Stimulated activated CD4-positive, alpha-beta T cell treated with anti-CD3 and anti-CD28 coated beads, Interleukin-2, amount 100 ng/mL, for 24 hours (primary cell): ENCODE data around the gene PDGFRA.

Experiments used
- DNase-seq, 2 donors: peaks; one replicate each; pipeline ENCODE4 v3.0.0-alpha.2; 2020

PDGFRA gene

DNA sequence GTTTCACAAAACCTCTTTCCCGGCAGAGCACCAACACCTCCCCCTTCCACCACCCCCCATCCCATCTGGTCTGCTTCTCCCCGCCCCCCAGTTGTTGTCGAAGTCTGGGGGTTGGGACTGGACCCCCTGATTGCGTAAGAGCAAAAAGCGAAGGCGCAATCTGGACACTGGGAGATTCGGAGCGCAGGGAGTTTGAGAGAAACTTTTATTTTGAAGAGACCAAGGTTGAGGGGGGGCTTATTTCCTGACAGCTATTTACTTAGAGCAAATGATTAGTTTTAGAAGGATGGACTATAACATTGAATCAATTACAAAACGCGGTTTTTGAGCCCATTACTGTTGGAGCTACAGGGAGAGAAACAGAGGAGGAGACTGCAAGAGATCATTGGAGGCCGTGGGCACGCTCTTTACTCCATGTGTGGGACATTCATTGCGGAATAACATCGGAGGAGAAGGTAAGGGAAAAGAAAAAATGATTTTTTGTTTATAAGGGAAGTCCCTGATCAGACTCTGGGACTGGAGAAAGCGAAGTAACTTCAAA is at the start of gene PDGFRA:
TSS of gene PDGFRA (plus strand) at position 333 of the 541 bp plus-strand sequence. CDS start 29,476 bp downstream, outside the sequence.
- no peak for DNase-seq

DNA sequence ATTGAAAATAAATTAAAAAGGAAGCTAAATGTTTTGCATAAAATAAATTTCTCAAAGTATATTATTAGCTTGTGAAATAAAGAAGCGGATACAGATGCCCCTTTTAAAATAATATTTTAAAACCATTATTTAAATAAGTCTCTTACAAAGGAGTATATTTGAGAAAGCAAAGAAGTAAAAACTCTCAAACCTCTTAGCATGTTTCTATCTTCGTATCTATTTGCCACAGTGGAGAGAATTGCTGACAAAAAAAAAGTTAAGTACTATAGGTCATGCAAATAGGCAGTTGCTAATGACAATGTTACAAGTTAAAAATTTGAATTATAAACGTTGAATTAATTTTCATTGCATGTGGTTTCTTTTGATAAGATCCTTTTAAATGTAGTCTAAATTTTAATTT is 44.5 kb upstream of the PDGFRA start:
- DNase-seq = no peak

DNA sequence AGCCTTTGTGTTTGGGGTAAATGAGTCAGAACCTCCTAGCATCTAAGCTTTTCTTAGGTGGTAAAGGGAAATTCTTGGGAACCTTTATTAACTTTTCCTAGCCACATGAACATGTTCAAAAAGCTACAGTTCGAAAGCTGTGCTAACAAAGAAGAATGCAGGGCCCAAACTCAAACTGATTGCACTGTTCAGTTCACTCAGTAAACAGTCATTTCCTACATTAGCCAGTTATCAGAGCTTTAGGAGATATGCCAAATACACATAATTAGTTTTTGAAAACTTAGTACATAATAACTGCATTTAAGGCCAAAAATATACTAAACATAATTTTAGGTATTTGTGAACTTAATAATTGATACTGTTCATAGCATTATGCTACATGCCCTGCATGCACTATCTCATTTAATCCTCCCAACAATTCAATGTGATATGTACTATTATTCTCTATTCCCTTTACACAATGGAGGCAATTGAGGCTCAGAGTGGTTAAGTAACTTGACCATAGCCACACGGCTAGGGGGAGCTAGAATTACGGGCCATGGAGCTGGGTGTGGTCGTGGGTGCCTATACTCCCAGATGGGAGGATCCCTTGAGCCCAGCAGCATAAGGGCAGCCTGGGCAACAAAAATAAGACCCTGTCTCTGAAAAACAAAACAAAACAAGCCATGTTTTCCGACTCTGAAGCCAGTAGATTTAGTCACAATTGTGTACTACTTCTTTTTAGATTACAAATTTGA is 43.9 kb upstream of the PDGFRA start:
- DNase-seq = no peak

DNA sequence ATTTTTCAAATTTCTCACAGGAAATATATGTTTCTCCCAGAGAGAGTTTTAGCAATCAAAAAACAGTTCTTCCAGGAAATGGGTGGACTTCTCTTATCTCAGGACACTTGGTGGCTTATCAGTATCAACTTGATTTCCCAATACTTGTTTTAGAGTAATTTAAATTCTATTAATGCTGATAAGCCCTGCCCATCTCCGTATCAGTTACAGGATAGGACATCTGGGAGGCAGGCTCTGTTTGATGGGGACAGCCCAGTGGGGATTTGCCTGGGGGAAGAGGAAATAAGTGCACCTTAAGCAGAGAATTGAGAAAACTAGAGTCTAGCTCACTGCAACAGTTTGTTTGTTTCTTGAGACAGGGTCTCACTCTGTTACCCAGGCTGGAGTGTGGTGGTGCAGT is 43.2 kb upstream of the PDGFRA start:
- no peak for DNase-seq

DNA sequence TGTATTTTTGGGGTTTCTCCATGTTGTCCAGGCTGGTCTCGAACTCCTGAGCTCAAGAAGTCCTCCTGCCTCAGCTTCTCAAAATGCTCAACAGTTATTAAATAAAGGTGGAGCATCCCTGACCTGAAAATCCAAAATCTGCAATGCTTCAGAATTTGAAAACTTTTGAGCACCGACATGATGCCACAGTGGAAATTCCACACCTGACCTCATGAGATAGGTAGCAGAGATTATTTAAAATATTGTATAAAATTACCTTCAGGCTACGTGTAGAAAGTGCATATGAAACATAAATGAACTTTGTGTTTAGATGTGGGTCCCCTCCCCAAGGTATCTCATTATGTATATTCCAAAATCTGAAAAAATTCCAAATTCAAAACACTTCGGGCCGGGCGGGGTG is 42.7 kb upstream of the PDGFRA start:
- no peak for DNase-seq

DNA sequence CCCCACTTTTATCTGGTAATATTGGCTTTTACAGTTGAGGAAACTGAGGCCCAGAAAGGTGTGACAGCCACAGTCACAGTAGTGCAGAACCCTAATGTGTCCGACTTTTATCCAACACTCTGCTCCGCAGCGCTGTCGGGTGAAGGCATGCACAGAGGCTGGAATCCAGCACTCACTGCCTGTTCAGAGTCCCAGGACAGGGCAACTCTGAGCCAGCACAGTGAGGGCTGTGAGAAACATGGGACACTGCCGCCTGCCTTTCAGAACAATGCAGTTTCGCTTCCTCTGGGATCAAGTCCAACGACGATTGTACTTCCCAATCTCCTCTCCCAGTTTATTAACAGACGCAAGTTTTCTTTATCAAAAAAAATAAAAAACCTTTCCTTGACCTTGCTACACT is 41.9 kb upstream of the PDGFRA start:
- DNase-seq = no peak

DNA sequence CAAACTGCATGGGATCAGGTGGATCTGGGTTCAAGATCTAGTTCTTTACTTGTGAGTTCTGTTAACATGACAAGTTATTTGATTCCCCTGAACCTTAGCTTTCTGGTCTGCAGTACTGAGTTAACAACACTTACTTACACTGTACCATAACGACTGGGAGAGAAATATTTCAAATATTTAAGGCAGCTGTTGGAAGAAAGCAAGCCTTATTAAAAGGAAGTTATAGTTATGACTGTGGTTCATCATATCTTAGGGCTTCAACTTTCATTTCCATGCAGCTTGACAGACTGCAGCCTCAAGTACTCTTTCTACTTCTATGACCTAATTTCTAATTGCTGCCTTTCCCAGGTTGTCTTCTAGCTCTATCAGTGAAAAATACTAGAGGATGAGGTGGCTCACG is 40.0 kb upstream of the PDGFRA start:
- no peak for DNase-seq

DNA sequence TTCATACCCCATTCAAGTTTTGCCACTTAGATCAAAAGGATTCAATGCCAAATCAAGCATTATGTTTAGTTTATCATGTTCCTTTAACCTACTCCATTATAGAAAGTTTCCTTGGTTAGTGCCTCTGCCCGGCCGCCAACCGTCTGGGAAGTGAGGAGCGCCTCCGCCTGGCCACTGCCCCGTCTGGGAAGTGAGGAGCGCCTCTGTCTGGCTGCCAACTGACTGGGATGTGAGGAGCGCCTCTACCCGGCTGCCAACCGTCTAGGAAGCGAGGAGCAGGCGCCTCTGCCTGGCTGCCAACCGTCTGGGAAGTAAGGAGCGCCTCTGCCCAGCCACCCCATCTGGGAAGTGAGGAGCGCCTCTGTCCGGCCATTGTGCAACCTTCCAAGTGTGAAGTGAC is 36.3 kb upstream of the PDGFRA start:
- no peak for DNase-seq

DNA sequence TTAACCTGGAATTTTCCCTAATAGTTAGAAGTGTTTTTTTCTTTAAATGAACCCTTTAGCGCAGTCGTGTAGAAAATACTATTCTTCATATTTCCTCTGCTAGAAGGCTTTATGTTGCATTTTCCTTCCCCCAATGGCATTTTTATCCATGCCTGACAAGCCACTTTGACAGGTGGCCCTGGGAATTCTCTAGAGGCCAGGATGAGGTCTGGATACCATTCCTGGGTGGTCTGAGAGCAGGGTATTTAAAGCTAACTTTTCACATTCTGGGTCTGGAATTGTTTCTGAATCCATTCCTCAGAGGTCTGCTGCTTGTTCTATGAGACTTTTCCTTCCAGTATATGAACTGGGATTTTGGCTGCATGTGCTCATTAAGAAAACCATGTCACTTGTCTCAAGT is 31.2 kb upstream of the PDGFRA start:
- DNase-seq = no peak

DNA sequence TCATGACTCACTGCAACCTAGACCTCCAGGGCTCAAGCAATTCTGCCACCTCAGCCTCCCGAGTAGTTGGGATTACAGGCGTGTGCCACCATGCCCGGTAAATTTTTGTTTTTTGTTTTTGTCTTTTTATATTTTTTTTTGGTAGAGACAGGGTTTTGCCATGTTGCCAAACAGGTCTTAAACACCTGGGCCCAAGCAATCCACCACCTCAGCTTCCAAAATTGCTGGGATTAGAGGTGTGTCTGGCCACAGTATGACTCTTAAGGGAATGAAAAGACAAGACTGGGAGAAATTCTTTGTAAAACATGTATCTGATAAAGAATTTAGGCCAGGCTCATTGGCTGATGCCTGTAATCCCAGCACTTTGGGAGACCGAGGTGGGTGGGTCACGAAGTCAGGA is 29.2 kb upstream of the PDGFRA start:
- DNase-seq = no peak

DNA sequence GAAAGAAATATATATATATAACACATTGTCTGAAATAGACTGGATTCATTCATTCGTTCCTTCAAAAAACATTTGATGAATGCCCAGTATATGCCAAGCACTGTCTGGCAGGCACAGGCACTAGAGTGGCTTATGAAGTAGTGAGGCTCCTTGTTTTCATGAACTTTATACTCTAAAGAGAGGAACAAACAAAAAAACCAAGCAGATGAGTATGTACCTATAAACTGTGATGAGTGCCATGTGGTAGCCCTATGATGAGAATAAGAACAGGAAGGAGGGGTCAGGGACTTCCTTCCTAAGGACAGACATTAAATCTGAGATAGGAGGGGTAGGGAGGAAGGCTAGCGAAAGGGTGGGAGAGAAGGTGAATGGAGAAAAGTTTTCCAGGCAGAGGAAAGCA is 19.5 kb upstream of the PDGFRA start:
- DNase-seq = no peak

DNA sequence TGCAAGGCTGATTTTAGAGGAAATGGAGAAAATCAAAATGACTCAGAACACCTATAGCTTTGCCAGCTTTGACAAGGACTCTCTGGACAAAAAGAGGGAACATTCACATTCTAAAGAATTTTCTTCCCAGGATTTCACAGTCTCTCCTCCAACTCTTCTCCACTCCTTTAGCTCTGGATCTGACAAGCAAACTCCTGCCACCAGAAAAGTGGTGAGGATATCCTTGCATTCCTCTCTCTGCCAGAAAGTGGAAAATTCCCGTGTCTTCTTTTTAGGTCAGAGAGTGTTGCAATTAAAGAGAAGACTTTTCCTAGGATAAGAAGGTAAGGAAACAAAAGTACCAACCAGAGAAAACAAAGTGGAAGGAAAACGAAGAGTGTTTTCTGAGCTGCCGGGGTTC is 16.1 kb upstream of the PDGFRA start:
- DNase-seq = no peak

DNA sequence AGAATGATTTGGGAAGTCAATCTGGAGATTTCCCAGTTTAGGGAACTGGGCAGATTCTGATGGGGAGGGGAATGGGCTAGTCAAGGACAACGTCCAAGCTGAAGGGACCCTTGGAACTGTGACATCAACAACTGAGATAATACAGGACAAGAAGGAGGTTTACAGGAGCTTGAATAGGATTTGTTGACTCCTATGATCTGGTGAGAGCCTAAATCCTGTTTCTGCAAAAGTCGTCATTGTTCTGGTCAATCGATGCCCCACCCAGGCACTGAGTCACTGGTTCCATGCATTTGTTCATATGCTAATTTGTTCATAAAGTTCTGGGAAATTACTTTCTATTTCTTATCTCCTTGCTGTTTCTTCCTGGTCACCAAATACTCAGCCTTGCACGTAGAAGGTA is 15.3 kb upstream of the PDGFRA start:
- DNase-seq = no peak

DNA sequence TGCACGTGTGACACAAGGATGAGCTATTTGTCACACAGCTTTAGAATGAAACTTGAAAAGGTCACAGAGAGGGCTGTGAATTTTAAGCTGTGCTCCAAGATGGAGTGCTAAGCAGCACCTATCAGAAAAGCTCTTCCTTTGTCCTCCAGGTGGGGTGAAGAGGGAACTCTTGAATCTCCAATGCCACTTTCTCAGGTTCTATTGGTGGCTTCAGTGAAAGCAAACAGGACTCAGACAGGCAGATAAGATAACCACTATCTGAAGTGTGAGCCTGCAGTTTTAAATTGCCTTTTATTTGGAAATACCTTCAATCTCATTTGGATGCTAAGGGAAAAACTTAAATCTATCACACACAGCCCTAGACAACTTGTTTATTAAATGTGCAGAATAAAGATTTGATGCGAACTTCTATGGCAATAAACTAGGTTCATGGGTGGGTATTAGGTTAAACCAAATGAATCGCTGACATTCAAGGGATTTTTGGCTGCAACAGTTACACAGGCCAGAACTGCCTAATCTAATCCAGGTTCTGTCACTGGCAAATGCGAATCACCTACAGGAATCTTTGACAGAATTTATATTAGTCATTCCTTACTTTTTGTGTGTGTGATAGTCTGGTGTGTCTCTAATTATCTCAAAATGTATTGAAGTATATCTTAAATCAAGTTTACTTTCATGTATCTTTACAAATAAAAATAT is 13.6 kb upstream of the PDGFRA start:
- DNase-seq = no peak

DNA sequence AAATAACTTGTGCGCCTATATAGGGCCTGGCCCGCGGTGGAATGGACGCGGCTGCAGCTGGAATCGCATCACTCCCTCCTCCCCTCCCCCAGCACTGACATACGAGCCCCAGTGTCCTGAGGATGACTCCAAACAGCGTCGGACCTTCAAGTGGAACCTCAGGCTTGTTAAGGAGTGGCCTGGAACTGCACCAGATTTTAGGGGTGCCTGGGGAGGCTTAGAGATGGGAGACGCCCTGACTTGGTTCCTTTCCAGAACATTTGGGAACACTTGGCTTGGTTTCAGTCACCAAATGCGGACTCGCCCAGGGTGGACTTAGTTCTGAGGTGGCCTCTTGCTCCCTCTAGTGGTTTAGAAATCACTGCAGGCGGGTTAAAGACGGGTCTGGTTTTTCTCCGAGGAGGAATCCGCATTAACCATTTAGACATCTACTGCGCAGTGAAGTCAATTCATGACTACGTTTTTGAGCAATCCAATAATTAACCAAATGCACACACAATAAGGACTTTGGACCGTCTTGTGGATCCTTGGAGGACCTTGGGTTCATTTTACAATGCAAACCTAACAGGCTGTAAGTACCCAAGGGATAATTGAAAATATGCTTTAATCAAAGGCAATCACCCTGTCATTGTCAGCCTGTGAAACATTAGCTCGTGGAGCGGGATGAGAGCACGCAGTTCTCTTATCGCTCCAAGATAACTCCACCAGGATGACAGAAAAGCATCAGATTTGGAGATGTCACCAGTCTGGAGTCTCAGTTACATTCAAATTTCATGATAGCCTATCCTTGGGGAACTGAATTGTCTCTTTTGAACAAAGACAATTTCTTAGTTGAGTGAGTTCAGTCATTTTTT is 11.2 kb upstream of the PDGFRA start:
- peak; percentile 49 to 60 for DNase-seq

DNA sequence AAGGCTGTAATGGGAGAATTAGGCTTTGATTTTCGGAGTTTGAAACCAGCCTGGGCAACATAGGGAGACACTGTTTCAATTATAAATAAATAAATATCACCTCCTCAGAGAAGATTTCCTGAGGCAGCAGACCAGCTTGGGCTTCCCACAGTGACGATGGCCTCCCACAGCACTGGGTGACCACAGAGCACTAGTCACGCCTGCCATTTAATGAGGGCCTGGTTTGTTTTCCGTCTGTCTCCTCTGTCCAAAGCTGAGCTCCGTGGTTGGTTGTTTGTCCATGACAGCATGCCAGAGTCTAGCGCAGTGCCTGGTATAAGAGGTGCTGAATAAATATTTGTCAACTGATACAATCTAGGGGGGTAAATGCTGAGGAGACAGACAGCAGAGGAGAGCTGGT is 10.4 kb upstream of the PDGFRA start:
- no peak for DNase-seq

DNA sequence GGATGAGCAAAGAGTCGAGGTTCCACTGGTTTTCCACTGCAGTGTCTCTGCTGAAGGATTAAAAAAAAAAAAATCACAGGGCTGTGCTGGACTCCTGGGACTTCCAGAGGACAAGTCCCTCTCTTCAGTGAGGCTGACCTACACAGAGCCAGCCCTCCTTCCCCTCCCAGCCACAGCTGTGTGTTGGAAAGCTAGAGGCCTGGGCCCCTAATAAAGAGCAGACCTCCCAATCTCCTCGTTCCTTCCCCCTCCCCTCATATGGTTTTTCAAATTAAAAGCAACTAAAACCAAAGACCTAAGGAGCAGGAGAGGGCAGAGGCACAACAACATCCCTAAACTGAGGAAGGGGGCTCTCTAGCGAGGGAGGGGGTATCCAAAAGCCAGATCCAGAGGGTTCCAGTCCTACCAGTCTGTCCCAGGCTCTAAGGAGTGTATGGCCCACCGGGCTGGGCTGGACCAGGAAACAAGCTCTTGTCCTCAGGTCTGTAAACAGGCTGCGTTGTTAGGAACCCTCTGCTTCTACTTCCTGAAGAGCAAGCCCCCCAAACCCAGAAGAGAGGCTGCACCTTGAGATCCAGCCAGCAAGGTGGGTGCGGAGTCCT is 4.0 kb upstream of the PDGFRA start:
- DNase-seq = no peak

DNA sequence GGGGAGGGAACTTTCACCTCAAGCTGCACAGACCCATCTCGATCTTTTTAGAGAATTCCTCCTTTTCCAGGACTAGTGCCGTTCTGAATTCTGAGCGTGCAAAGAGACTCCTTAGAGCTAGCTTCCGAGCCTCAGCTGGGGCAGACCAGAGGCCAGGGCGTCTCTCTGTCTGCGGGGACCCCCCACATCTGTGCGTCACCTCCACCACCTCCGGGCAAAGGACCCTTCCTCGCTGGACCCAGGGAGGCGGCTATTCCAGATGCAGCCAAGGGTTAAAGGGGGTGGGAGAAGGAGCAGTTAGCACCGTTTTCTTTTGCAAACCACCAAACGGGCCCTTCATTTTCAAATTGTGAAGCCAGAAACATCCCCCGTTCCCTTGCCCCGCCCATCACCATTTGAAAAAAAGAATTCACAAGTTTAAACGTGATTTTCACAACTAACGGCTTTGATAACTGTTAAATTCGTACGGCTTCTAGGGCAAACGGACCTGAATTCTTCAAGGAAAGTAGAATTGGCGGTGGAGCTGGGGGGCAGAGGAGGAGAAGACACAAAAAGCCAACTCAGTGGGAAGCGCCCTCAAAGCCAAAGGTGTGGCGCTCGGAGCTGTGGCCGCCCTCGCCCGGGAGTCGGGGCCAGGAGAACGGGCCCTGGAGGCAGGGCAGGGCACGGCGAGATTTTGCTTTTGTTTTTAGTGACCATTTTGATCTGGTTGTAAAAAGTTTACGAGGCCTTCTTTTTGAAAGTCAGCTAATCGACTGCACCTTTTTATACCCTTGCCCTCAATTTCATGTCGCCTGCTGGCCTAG is 3.3 kb upstream of the PDGFRA start:
- DNase-seq = peak in 1 of 2 donors; percentile 9

DNA sequence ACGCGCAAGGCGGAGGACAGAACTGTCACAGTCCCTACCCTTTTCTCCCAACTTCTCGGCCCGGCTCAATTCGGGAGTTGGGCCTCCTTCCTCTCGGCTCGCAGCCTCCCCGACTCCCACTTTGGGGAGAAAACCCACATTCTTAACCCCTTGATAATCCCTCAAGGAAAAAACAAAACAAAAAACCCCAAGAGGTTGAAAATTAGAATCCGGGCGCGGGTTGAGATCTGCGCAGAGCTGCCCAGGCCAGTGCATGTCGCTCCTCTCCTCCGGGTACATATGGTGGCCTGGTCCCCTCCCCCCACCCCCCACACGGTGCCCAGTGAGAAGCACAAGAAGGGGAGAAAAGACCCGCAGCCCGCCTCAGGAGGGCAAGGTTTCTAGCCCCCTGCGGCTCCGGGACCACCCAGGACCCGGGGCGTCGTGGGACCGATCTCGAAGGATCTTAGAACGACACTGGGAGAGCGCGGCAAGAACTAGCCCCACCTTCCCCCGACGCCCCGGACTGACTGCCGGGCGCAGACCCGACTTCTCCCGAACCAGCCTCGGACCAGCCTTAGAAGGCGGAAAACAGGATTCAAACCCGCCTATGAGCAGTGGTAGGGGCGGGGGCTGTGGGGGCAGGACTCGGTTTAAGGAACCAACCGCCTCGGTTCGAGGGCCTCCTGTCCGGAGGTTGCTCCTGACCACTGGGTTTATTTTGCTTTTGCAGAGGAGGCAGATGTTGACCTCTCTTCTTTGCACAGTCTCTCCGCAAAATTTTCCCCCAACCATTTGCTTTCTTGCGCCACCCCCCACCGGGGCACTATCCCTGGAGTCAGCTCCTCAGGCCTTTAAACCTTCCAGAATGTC is 2.5 kb upstream of the PDGFRA start:
- peak in 1 of 2 donors; percentile 14 for DNase-seq

DNA sequence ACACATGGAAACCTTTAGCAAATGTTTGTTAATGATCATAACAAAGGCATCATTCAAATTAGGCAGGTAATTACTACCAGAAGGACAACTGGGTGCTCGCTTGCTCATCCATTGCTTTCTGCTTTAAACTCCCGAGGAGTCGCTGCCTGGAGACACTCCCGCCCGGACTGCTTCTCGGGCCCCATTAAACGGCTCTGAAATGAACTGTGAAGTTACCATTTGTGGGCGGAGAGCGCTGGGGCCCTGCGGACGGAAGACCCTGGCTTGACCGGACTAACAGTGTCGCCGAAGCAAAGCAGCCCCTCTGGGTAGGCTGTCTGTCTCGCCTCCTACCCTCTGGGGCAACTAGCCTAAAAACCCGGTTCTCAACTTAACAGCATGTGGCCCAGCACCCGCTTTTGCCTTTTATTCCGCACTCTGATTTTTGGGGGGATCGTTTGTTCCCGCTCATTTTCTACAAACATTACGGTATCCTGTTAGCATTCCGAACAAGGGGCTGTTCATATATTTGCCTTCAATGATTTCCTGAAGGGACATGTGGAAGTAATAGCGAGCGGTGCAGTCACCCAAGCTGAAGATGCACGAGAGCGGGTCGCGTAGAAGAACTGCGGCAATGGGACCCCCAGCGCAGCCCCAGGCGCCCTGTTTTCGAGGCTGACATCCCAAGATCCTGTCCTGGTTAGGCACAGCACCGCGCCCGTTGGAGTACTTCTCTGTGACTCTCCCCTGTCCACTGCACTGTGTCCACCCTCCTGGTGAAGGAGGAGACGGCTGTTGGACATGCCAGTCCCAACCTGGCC is 1.6 kb upstream of the PDGFRA start:
- DNase-seq = peak in 1 of 2 donors; percentile 5
